Peyer's patch (tissue), 4 donors: ENCODE results near the gene EHBP1L1.

Experiments
- POLR2A ChIP-seq, 2 donors: fragments of 450-650 bp; IDR thresholded peaks; one replicate each; pipeline ENCODE4 v1.5.1; 2017; ENCODE audit warnings: antibody characterized with exemption in 2 of 2, mild to moderate bottlenecking in 2 of 2, moderate library complexity in 2 of 2
- TF ChIP-seq, protein P1 (sequence below), 6 experiments: fragments of 450-650 bp in 4 of 6; fragments of 200-600 bp in 2 of 6; sonication (generic) in 1 of 6; IDR thresholded peaks; one replicate each; pipeline ENCODE4 v1.5.1; 2017 to 2019; ENCODE audit warnings: antibody characterized with exemption in 6 of 6, mild to moderate bottlenecking in 3 of 6, moderate library complexity in 1 of 6

DNA sequence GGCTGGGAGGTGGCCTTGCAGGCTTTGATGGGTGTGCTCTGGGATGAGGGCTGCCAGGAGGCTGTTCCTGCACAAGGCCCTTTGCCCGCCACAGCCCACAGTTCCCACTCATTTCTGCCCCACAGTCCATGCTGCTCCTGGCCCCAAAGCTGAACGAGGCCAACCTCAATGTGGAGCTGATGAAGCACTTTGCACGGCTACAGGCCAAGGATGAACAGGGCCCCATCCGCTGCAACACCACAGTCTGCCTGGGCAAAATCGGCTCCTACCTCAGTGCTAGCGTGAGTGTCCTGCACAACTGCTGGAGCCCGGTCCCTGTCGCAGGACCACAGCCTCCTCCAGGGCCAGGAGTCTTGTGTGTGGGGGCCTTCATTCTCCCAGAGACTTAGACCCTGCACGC, 40.8 kb upstream of the EHBP1L1 start:
- TF ChIP-seq, protein P1, sequence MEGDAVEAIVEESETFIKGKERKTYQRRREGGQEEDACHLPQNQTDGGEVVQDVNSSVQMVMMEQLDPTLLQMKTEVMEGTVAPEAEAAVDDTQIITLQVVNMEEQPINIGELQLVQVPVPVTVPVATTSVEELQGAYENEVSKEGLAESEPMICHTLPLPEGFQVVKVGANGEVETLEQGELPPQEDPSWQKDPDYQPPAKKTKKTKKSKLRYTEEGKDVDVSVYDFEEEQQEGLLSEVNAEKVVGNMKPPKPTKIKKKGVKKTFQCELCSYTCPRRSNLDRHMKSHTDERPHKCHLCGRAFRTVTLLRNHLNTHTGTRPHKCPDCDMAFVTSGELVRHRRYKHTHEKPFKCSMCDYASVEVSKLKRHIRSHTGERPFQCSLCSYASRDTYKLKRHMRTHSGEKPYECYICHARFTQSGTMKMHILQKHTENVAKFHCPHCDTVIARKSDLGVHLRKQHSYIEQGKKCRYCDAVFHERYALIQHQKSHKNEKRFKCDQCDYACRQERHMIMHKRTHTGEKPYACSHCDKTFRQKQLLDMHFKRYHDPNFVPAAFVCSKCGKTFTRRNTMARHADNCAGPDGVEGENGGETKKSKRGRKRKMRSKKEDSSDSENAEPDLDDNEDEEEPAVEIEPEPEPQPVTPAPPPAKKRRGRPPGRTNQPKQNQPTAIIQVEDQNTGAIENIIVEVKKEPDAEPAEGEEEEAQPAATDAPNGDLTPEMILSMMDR (IDR thresholded peaks at IDR 0.05): no peak
- TF ChIP-seq POLR2A (IDR thresholded peaks at IDR 0.05): no peak
